ENCODE measurements around the gene FAAH2.

DNA sequence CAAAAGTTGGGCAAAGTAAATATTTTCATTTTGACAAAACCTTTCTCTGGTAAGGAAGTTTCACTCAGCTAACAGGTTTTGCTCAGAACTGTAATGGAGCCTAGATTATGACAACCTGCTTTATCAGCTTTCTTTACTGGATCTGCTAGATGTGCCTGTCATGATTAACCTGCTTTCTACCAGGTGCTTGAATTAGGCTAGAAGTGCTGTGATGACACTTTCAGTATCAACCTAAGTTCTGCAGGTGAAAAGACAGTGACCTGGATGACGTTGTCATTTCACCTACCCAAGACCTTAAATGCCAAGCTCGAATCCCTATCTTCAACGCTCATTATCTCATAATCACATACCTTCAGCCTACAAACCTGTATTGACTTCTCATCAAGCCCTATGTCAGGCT, 1.5 kb upstream of the FAAH2 start:
- TF ChIP-seq SUZ12 (IDR thresholded peaks at IDR 0.05; ENCODE audit: extremely low read depth, insufficient read depth, insufficient read length): no peak
- no peak for TF ChIP-seq ZNF274 (IDR thresholded peaks at IDR 0.05; ENCODE audit: low read depth, low read length)
- no peak for TF ChIP-seq YY1 (IDR thresholded peaks at IDR 0.05; ENCODE audit: insufficient read depth, insufficient read length)
